Epidermal melanocyte (primary cell): ENCODE data around the gene LCTL.

Experiments
- DNase-seq: peaks from one replicate; pipeline ENCODE4 v3.0.0; 2011; ENCODE audit warnings: low spot score; ENCODE audit not compliant: insufficient read length

The LCTL gene

DNA sequence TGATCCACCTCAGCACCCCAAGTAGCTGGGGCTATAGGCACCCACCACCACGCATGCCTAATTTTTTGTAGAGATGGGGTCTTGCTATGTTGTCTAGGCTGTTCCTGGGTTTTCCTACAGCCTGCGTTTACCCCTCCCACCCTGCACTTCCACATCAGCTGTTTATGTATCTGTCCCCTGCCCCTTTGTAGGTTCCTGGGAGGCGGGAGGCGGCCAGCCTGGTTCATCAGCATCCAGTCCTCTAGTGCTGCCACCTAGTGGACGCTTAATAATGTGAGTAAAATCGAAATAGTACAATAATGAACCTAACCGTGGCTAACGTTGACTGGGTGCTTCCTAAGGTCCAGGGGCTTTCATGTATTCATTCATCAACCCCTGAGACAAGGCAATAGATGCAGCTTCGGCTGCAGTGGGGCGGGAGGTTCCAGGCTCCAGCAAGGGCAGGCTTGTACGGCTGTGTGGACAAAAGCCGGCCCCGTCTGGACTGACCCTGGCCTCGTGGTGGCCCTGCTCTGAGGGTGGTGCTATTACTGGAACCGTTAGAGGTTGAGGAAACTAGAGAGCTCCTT lies 1.2 kb upstream of the LCTL start:
- peak; percentile 62 for DNase-seq

GRCh38 chr15:66565141-66565641 lies 607 bp downstream of the LCTL start:
- DNase-seq = no peak

- DNase-seq = no peak
Observed at GRCh38 chr15:66564136-66565041, 1.4 kb downstream of the LCTL start.

- no peak for DNase-seq
Observed at GRCh38 chr15:66563566-66564110, 2.2 kb downstream of the LCTL start.

DNA sequence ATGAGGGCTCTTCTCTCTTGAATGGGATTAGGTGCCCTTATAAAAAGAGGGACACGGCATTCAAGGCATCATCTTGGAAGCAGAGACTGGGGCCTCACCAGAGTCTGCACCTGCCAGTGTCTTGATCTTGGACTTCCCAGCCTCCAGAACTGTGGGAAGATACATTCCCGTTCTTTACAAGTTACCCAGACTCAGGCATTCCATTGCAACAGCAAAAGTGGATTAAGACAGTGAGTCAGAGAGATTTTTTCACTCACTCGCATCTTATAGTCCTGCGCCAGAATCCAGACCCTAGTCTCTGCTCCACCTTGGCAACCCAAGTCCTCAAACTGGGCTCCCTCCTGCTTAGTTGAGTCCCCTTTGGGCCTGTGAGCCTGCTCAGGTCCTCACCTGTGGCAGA lies 2.7 kb downstream of the LCTL start:
- no peak for DNase-seq

- no peak for DNase-seq
Observed at GRCh38 chr15:66560856-66561525, 4.8 kb downstream of the LCTL start.

GRCh38 chr15:66558271-66558670 lies 7.5 kb downstream of the LCTL start:
- no peak for DNase-seq

- DNase-seq = no peak
Observed at GRCh38 chr15:66555685-66556084, 10.1 kb downstream of the LCTL start.

- DNase-seq = no peak
Observed at GRCh38 chr15:66545255-66545654, 20.5 kb downstream of the LCTL start.

- DNase-seq = no peak
Observed at GRCh38 chr15:66542896-66543295, 22.9 kb downstream of the LCTL start.

DNA sequence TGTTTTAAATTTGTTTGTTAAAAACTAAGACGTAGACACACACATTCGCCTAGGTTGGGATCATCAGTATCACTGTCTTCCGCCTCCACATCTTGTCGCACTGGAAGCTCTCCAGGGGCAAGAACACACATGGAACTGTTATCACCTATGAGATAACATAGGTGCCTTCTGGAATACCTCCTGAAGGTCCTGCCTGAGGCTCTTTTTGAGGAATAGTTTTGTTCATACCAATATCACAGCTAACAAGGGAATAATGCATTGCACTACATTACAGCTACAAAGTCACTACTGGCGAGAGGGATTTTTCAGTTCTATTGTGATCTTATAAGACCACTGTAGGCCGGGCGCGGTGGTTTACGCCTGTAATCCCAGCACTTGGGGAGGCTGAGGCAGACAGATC lies 30.7 kb downstream of the LCTL start:
- no peak for DNase-seq

DNA sequence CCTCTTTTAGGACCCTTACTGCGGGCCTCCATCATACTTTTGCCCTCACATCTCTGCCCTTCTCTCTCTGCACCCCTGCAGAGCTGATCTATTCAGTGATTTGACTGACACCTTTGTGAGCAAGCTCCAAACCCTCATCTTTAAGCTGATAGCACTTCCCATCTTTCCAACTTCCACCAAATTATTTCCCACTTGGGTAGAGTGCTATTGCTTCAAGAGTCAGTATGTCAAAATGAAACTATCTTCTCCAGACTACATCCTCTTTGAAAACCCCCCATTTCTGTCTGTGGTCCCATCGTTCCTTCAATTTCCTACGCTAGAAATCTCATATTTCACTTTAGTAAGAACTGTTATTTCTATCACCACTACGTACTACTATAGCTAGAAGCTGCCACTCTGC lies 41.0 kb downstream of the LCTL start:
- DNase-seq = no peak

DNA sequence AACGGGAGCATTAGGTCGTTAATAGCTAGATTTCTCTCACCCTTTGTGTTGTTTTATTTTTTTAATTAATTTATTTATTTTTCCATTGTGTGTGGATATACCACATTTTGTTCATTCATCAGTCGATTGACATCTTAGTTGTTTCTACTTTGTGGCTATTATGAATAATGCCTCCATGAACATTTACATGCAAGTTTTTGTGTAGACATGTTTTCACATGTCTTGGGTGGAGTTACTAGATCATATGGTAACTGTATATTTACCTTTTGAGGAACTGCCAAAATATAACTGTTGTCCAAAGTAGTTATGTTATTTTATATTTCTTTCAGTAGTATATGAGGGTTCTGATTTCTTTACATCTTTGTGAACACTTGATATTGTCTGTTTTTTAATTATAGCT lies 41.9 kb downstream of the LCTL start:
- DNase-seq = no peak

GRCh38 chr15:66515901-66516322 lies 49.9 kb downstream of the LCTL start:
- no peak for DNase-seq

- no peak for DNase-seq
Observed at GRCh38 chr15:66514586-66514985, 51.2 kb downstream of the LCTL start.

GRCh38 chr15:66508293-66508883 lies 57.4 kb downstream of the LCTL start:
- no peak for DNase-seq

DNA sequence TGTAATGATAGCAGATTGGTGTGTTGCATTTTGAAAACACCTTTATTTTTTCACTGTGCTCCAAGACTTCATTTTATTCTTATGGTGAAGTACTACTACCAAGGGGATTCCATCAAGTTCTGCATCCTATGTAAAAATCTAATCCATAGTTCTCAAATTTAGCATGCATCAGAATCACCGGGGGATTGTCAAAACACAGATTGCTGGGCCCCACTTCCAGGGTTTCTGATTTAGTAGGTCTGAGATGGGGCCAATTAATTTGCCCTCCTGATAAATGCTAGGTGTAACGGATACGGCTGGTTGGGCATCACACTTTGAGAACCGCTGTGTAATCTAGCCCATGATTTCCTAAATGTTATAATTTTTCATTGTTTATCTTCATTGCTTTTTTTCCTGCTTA lies 60.0 kb downstream of the LCTL start:
- no peak for DNase-seq

DNA sequence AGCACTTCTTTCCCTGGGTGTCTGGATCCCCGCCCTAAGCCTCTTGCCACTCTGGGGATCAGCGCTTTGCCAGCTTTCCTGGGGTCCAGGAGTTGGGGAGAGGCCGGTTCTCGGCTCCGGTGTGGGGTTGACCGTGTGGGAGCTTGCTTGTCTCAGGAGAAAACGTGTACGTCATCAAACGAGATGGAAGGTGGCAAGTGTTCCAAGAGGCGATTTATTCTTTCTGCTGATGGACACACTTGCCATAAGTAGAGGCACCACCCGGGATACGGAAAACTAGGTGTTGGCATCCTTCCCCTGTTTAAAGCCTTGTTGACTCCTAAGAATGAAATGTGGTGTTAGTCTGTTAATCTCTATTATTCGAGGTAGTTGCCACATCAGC lies 60.4 kb downstream of the LCTL start:
- no peak for DNase-seq

DNA sequence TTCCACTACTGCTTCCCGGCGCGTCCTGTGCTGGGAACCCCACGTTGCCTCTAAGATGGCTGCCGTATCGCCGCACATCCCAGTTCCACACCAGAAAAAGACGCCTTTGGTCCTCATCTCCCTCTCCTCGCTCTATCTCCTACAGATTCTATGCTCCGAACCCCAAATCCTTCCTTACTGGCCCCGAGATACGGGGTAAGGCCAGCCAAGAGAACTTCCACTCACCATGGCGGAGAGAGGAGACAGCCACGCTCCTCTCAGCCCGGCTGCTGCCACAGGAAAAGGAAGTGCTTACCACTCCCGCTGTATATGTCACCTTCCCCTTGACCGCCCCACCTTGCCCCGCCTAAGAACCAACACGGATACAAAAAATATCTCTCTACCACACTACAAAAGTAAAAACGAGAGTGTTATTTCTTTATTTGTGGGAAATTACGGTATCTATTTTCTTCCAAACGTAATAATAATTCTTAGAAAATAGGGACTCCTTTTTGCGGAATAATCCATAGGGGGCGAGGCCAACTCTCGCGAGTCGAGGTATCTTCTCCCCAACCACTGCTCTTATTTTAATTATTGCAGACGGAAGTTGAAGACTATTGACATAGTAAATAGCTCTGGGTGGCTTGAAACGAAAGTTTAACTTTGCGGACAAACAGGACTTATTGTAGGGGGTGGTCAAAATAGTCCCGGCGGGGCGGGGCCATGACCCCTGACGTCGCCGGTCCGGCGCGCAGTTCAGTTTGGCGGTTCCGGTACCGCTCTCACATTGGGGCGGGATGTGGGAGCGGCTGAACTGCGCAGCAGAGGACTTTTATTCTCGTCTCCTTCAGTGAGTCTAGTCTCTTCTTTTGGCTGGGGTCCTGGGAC lies 61.0 kb downstream of the LCTL start, which contains the start of the genes RPL4 and ZWILCH:
Gene RPL4, minus strand, starts transcription at position 293 of the 867 bp plus-strand sequence. Its CDS starts 65 bp downstream, at position 228.
Gene ZWILCH, plus strand, starts transcription at position 764 of the 867 bp plus-strand sequence. Its CDS starts 13 bp downstream, at position 777.
- DNase-seq = peak; percentile 68
